Stimulated activated effector memory CD8-positive, alpha-beta T cell treated with anti-CD3 and anti-CD28 coated beads, Interleukin-12 subunit alpha, Interleukin-12 subunit beta, amount 100 ng/mL, for 72 hours (primary cell): ENCODE data around the gene SNAP29.
"Not testable (repeated sequence)": the region's sequence is repeated elsewhere in the genome, so short reads cannot be mapped to it uniquely, and the experiment has no call there.

Experiments
- ATAC-seq: fragments of 150-1000 bp; cut with Tn5 transposase; 2 replicates; pipeline ENCODE4 v1.10.0; 2021
- DNase-seq, 2 donors: peaks; one replicate each; pipeline ENCODE4 v3.0.0; 2021 to 2022; ENCODE audit warnings: low spot score in 2 of 2
- H3K27ac Mint-ChIP-seq: one replicate; pipeline ENCODE4 v1.8.0; 2022; ENCODE audit warnings: mild to moderate bottlenecking, mixed read lengths
- H3K36me3 Mint-ChIP-seq: one replicate; pipeline ENCODE4 v1.8.0; 2022; ENCODE audit warnings: mild to moderate bottlenecking, mixed read lengths
- H3K4me1 Mint-ChIP-seq: one replicate; pipeline ENCODE4 v1.8.0; 2022; ENCODE audit warnings: mixed read lengths
- H3K4me3 Mint-ChIP-seq: one replicate; pipeline ENCODE4 v1.8.0; 2022; ENCODE audit warnings: mild to moderate bottlenecking, mixed read lengths
- H3K9me3 Mint-ChIP-seq: one replicate; pipeline ENCODE4 v1.8.0; 2022; ENCODE audit warnings: mixed read lengths

The SNAP29 gene

DNA sequence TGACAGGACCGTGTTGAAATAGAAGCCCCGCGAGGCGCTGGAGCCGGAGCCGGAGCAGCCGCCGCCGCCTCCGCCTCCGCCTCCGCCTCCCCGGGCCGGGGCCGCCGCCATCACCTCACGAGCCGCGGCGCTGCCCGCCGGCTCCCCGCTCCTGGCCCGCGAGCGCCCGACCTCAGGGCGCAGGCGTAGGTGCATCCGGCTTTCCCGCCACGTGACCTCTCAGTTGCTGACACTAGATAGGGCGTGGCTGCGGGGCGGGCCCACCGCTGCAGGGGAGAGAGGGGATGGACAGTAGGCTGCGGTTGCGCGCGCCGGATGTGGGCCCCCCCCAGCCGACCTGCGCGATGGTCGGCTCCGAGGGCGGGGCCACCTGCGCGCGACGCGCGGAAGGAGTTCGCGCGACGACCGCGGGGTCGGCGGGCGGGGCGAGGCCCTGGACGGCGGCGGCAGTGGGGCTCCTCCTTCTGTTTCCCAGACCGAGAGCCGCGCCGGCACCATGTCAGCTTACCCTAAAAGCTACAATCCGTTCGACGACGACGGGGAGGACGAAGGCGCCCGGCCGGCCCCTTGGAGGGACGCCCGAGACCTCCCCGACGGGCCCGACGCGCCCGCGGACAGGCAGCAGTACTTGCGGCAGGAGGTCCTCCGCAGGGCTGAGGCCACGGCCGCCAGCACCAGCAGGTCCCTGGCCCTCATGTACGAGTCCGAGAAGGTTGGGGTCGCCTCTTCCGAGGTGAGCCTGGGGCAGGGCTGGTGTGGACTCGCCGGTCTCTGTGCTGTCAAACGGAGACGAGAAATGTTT, at the start of gene SNAP29, which contains the start of gene PI4KA:
Gene SNAP29 (plus strand): TSS at position 393 of the 802 bp plus-strand sequence. CDS start 104 bp downstream, at position 497.
Gene PI4KA (minus strand): TSS at position 197 of the 802 bp plus-strand sequence. CDS start 86 bp downstream, at position 111.
- peak; percentile 95 for ATAC-seq

DNA sequence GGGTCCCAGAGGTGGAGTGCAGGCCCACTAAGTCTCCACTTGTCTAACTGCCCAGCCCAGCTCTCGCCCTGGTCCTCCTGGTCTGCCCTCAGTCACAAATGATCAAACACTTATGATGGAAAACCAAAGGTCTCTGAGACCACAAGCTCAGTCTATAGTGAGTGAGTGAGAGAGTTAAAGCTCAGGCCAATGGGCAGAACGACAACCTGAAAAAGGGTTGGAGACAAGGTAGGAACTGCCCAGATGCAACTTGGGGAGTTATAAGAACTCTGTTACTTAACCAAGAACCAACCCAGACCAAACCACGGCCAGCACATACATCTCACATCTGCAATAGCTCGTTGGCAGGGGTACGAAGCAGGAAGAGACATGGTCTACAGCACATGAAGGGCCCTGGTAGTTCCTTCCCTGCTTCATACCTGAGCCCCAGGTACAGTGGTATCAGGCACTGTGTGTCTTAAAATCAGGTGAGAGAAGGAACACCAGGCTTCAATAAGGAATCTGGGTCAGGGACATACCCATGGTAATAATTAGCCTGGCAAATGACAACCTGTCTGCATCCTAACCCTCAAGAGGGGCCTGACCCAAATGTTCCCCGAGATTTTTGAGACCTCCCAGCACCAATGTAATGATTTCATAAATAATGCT, 49.1 kb upstream of the SNAP29 start:
- no peak for ATAC-seq
- Mint-ChIP-seq H3K4me1 (peaks cover 4% of the 10 kb centered on the region), H3K36me3 (peaks cover 100% of the 10 kb centered on the region)

More for the DNA sequence above, at the start of gene SNAP29, which contains the start of gene PI4KA:
- H3K4me1 Mint-ChIP-seq, result peaks cover 55% of the 10 kb centered on the region
- H3K9me3 Mint-ChIP-seq, result no peaks in the 10 kb centered on the region
- H3K27ac Mint-ChIP-seq, result peak within 1 kb of the TSS; percentile 91
- peaks cover 56% of the 10 kb centered on the region for H3K36me3 Mint-ChIP-seq
- DNase-seq, result peak; percentile 93 to 99
- H3K4me3 Mint-ChIP-seq, result peak within 1 kb of the TSS; percentile 92

DNA sequence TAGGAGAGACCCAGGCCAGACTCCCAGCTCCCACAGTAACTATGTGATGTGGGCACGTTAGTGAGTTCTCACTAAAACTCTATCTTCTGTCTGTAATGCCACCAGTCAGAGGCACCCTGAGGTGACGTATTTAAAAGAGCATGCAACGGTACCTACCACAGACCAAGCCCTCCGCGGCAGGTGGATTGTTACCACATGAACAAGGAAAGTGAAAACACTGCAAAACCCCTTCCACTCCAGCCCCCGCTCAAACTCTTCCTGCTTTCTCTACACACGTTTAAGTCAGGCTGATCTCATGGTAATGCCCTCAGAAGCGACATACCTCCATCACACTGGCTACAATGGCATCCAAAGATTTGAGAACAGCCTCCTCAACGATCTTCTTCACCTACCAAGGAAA, 48.2 kb upstream of the SNAP29 start:
- H3K27ac Mint-ChIP-seq, result peak overlapping the region; percentile 26
- H3K4me1 Mint-ChIP-seq, result peaks cover 4% of the 10 kb centered on the region
- DNase-seq (no peak), ATAC-seq (no peak)
- H3K4me3 Mint-ChIP-seq, result no peak overlapping the region
- H3K36me3 Mint-ChIP-seq, result peaks cover 100% of the 10 kb centered on the region
- H3K9me3 Mint-ChIP-seq, result no peaks in the 10 kb centered on the region

More for the DNA sequence above, 49.1 kb upstream of the SNAP29 start:
- Mint-ChIP-seq H3K27ac (no peak overlapping the region), H3K4me3 (no peak overlapping the region), H3K9me3 (no peaks in the 10 kb centered on the region)
- DNase-seq, result no peak

GRCh38 chr22:20811171-20811570, 47.6 kb upstream of the SNAP29 start:
- no peak for DNase-seq
- peaks cover 100% of the 10 kb centered on the region for H3K36me3 Mint-ChIP-seq
- peak overlapping the region; percentile 26 for H3K27ac Mint-ChIP-seq
- no peak for ATAC-seq
- no peaks in the 10 kb centered on the region for H3K9me3 Mint-ChIP-seq
- H3K4me1 Mint-ChIP-seq, result peaks cover 4% of the 10 kb centered on the region
- no peak overlapping the region for H3K4me3 Mint-ChIP-seq

GRCh38 chr22:20811971-20812660, 46.7 kb upstream of the SNAP29 start:
- Mint-ChIP-seq H3K27ac (peak overlapping the region; percentile 43), H3K36me3 (peaks cover 100% of the 10 kb centered on the region), H3K4me3 (no peak overlapping the region), H3K9me3 (no peaks in the 10 kb centered on the region), H3K4me1 (peaks cover 4% of the 10 kb centered on the region)
- no peak for DNase-seq
- no peak for ATAC-seq

- H3K36me3 Mint-ChIP-seq, result peaks cover 100% of the 10 kb centered on the region
- no peak overlapping the region for H3K27ac Mint-ChIP-seq
- DNase-seq, result no peak
- H3K4me3 Mint-ChIP-seq, result no peak overlapping the region
- H3K4me1 Mint-ChIP-seq, result peaks cover 4% of the 10 kb centered on the region
- ATAC-seq, result no peak
- no peaks in the 10 kb centered on the region for H3K9me3 Mint-ChIP-seq
These were observed 45.8 kb upstream of the SNAP29 start for GRCh38 chr22:20813056-20813455.

DNA sequence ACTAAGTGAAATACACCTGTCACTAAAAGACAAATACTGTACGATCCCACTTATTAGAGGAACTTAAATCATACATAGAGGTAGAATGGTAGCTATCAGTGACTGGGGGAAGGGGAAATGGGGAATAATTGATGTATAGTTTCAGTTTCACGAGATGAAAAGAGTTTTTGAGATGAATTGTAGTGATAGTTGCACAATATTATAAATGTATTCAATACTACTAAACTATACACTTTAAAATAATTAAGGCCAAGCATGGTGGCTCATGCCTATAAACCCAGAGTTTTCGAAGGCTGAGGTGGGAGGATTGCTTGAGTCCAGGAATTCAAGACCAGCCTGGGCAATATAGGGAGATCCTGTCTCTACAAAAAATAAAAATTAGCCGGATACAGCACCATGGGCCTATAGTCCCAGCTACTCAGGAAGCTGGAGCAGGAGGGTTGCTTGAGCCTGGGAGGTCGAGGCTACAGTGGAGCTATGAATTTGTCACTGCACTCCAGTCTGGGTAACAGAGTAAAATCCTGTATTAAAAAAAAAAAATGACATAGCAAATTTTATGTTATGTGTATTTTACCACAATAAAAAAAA, 44.5 kb upstream of the SNAP29 start:
- no peak for DNase-seq
- Mint-ChIP-seq H3K36me3 (peaks cover 100% of the 10 kb centered on the region), H3K4me1 (peaks cover 4% of the 10 kb centered on the region), H3K9me3 (no peaks in the 10 kb centered on the region), H3K27ac (no peak overlapping the region), H3K4me3 (no peak overlapping the region)
- ATAC-seq, result no peak

DNA sequence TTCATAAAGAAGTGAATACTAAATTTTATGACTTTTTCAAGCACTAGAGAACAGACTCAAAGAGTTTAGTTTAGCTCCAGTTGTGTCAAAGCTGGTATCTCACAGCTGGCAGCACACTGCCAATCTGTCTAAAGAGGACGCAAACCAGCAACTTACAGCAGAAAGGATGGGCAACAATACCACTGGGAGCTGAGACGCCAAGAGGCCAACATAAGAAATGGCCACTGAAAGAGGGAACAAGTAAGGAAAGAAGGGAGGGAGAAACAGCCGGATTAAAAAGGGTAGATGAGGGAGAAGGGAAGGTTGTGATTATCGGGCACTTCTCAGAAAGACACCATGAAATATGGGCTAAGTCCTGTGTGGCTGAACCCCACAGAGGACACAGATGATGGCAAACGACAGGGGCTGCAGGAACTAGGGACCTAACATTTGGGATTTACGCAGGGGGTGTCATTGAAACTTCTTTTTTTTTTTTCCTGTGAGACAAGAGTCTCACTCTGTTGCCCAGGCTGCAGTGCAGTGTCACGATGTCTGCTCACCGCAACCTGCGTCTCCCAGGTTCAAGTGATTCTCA, 43.2 kb upstream of the SNAP29 start:
- H3K9me3 Mint-ChIP-seq, result no peaks in the 10 kb centered on the region
- H3K27ac Mint-ChIP-seq, result no peak overlapping the region
- no peak overlapping the region for H3K4me3 Mint-ChIP-seq
- peaks cover 100% of the 10 kb centered on the region for H3K36me3 Mint-ChIP-seq
- DNase-seq (no peak), ATAC-seq (no peak)
- peaks cover 4% of the 10 kb centered on the region for H3K4me1 Mint-ChIP-seq

- Mint-ChIP-seq H3K36me3 (peaks cover 96% of the 10 kb centered on the region), H3K4me1 (no peaks in the 10 kb centered on the region), H3K9me3 (no peaks in the 10 kb centered on the region), H3K4me3 (no peak overlapping the region), H3K27ac (peak overlapping the region; percentile 78)
- ATAC-seq (no peak), DNase-seq (no peak)
These were observed 42.2 kb upstream of the SNAP29 start for GRCh38 chr22:20816559-20816958.

- Mint-ChIP-seq H3K4me1 (no peaks in the 10 kb centered on the region), H3K9me3 (no peaks in the 10 kb centered on the region), H3K36me3 (peaks cover 92% of the 10 kb centered on the region), H3K4me3 (no peak overlapping the region), H3K27ac (no peak overlapping the region)
- ATAC-seq, result no peak
- no peak for DNase-seq
These were observed 40.3 kb upstream of the SNAP29 start for GRCh38 chr22:20818471-20818870.

DNA sequence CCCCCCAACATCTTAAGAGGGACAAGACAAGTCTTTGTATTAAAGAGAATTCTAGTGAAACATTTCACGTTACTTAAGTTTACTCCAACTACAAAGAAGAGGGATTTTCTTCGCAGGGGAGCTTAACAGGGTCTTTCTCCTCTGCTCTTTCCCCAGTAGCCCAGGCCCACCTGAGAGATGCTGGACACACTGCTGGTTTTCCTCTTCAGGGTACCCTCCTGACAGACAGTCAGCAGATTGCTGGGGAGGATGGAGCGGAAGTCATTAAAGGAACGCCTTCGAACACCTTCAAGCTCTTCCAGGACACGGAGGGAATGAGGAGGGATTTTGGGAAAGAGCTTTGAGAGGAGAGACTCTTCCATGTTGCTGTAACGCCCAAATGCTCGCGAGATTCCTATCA, 39.3 kb upstream of the SNAP29 start:
- ATAC-seq (no peak), DNase-seq (no peak)
- Mint-ChIP-seq H3K4me3 (no peak overlapping the region), H3K36me3 (peaks cover 92% of the 10 kb centered on the region), H3K27ac (peak overlapping the region; percentile 33), H3K9me3 (no peaks in the 10 kb centered on the region), H3K4me1 (no peaks in the 10 kb centered on the region)

DNA sequence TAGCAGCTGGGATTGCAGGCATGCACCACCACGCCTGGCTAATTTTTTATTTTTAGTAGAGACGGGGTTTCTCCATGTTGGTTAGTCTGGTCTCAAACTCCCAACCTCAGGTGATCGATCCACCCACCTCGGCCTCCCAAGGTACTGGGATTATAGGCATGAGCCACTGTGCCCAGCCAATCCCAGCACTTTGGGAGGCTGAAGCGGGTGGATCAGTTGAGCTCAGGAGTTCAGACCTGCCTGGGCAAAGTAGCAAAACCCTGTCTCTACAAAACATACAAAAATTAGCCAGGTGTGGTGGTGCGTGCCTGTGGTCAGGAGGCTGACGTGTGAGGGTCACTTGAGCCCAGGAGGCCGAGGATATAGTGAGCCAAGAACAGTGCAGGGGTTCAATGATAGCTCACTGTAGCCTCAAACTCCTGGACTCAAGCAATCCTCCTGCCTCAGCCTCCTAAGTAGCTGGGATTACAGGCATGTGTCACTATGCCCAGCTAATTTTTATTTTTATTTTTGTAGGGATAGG, 37.0 kb upstream of the SNAP29 start:
- H3K4me1 Mint-ChIP-seq, ATAC-seq, DNase-seq, H3K9me3 Mint-ChIP-seq, H3K4me3 Mint-ChIP-seq: not testable (repeated sequence)
- peak overlapping the region; percentile 30 for H3K27ac Mint-ChIP-seq
- peaks cover 91% of the 10 kb centered on the region for H3K36me3 Mint-ChIP-seq

- peak overlapping the region; percentile 30 for H3K27ac Mint-ChIP-seq
- no peak for DNase-seq
- no peak for ATAC-seq
- no peaks in the 10 kb centered on the region for H3K9me3 Mint-ChIP-seq
- no peaks in the 10 kb centered on the region for H3K4me1 Mint-ChIP-seq
- H3K4me3 Mint-ChIP-seq, result no peak overlapping the region
- H3K36me3 Mint-ChIP-seq, result peaks cover 88% of the 10 kb centered on the region
These were observed 36.6 kb upstream of the SNAP29 start for GRCh38 chr22:20822240-20822639.

DNA sequence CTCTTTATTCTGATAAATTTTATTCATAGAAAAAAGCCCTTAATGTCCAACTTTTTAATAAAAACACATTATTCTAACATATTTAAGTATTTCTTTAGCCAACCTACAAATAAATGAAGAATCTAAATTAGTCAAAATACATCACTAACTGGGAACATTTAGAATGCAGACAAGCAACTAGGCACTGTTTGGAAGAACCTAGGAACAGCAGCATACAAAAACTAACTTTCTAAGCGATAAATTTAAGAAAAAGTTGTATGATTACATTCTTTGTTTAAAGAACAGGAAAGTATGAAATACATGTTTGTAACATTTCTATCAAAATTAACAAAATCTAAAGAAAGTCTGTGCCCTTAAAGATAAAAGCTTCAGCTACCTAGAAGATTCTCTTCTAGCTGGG, 35.5 kb upstream of the SNAP29 start:
- DNase-seq (no peak), ATAC-seq (no peak)
- H3K4me1 Mint-ChIP-seq, result no peaks in the 10 kb centered on the region
- no peaks in the 10 kb centered on the region for H3K9me3 Mint-ChIP-seq
- no peak overlapping the region for H3K4me3 Mint-ChIP-seq
- peaks cover 88% of the 10 kb centered on the region for H3K36me3 Mint-ChIP-seq
- H3K27ac Mint-ChIP-seq, result no peak overlapping the region
